ENCODE data around the gene VWCE. TPM values are rescaled to one million over a fixed set of nuclear protein-coding genes. Genes with fewer than 3 reads are reported as not detected.

The VWCE gene
- total and polyA plus RNA-seq, 10 of the 15 experiments (the other 5 are each of a cell fraction or from before 2014, with no cell fraction given): 0.10 to 4.9 (median 2.4) TPM

- ChIA-PET RAD21 (ENCODE audit: unreplicated experiment) (interaction anchor here (1.6 to 2.5 kb wide), 3 partner anchors 41 to 91 kb away, joined by 5 to 9 read pairs (median 8); no protein-coding TSS in a partner anchor), POLR2A (interaction anchor here (0.6 to 1.1 kb wide), 3 partner anchors 23 to 75 kb away, joined by 3 to 6 read pairs (median 3); no protein-coding TSS in a partner anchor), CTCF (interaction anchor here (0.7 to 2.8 kb wide), 11 partner anchors 24 to 463 kb away, joined by 3 to 16 read pairs (median 4); partner anchors contain the start of gene TMEM216), SMC1A (ENCODE audit: uncharacterized antibody, unreplicated experiment) (interaction anchor here (1.0 to 2.1 kb wide), 5 partner anchors 12 to 92 kb away, joined by 3 to 9 read pairs (median 5); partner anchors contain the start of genes CYB561A3 and TMEM138)
- H3K4me3 ChIP-seq: peak overlapping the region; percentile 70
- H3K79me2 ChIP-seq (ENCODE audit: control insufficient read depth, insufficient read depth, low read length): no peaks in the 10 kb centered on the region; the same call in 1 of the 2 replicates
- in situ Hi-C loops (cut with MboI) (no loop called here), intact Hi-C loops (cut with micrococcal nuclease; ENCODE audit: unreplicated experiment) (no loop called here)
- DNase-seq (ENCODE audit: low read depth, low spot score) (no peak), ATAC-seq (peak; percentile 67), FAIRE-seq (peak; percentile 49)
- WGBS (ENCODE audit: insufficient coverage, insufficient replicate concordance, low lambda C conversion rate, missing lambda C conversion rate): 9% methylated on average over 43 of the region's 60 CpGs
- H3K9ac ChIP-seq (ENCODE audit: control insufficient read depth, insufficient read depth, low read length): peak overlapping the region; percentile 78
- no peaks in the 10 kb centered on the region for H4K20me1 ChIP-seq (ENCODE audit: control insufficient read depth, insufficient read depth)
- peaks cover 28% of the 10 kb centered on the region for H3K4me1 ChIP-seq (ENCODE audit: control insufficient read depth, insufficient read depth, low read length)
- H3K27me3 ChIP-seq (replicated peaks in 1 of 2; ENCODE audit: control insufficient read depth in 2 of 2, insufficient read depth in 2 of 2, low read length in 1 of 2): no peaks in the 10 kb centered on the region
- peak overlapping the region; percentile 92 for H2AFZ ChIP-seq (ENCODE audit: control insufficient read depth, low read depth, low read length)
- peak overlapping the region; percentile 100 for H3K4me2 ChIP-seq (ENCODE audit: control insufficient read depth, insufficient read depth)
- no peaks in the 10 kb centered on the region for H3K9me3 ChIP-seq (replicated peaks; ENCODE audit: control insufficient read depth, insufficient read depth, low read length)
- H3K36me3 ChIP-seq (ENCODE audit: control insufficient read depth in 2 of 2, insufficient read depth in 2 of 2, low read length in 1 of 2): peaks cover 0 to 14% of the 10 kb centered on the region in 2 experiments; a peak in 2 of 4 replicates
- H3K27ac ChIP-seq (ENCODE audit: control insufficient read depth, insufficient read depth): peak overlapping the region; percentile 67
- BruUV-seq (replicated peaks): no TSS peak
- TF ChIP-seq BACH1 (IDR thresholded peaks at IDR 0.05; ENCODE audit: borderline replicate concordance) (peak; percentile 33; the same call in 1 of the 2 replicates), NRF1 (conservative IDR thresholded peaks at IDR 0.05; ENCODE audit: low read depth, low read length) (no peak), NR2F1 (conservative IDR thresholded peaks at IDR 0.05) (peak; percentile 52), PRDM15 (CRISPR knock-in tag; IDR thresholded peaks at IDR 0.05) (no peak), NR2C2 (IDR thresholded peaks at IDR 0.05; ENCODE audit: borderline replicate concordance, control insufficient read depth, insufficient read length, low read depth) (no peak), SUPT20H (IDR thresholded peaks at IDR 0.05; ENCODE audit: borderline replicate concordance, control insufficient read depth, low read depth, low read length) (no peak), TCF3 (IDR thresholded peaks at IDR 0.05; ENCODE audit: borderline replicate concordance, insufficient read depth, low read depth, low read length) (no peak), ZNF592 (IDR thresholded peaks at IDR 0.05) (no peak), POLR2A (IDR thresholded peaks at IDR 0.05; ENCODE audit: low read depth, low read length) (0 out of 2 replicates have a peak, but pooled peaks have one; percentile 48), ZNF207 (IDR thresholded peaks at IDR 0.05; ENCODE audit: borderline replicate concordance) (no peak), IKZF2 (IDR thresholded peaks at IDR 0.05) (0 out of 4 replicates have a peak, but pooled peaks have one; percentile 17 to 19), MYC (IDR thresholded peaks at IDR 0.05; ENCODE audit: insufficient read depth, insufficient read length, insufficient replicate concordance, low read length, severe bottlenecking) (peak; percentile 93), CHD4 (IDR thresholded peaks at IDR 0.05) (no peak)
Observed at GRCh38 chr11:61293867-61294716, 1.0 kb downstream of the VWCE start.
